ENCODE data around the gene STEAP4. TPM values are rescaled to one million over a fixed set of nuclear protein-coding genes. Genes with fewer than 3 reads are reported as not detected.
A peak's percentile ranks its signal among the peaks of the same experiment; 100 is the strongest.

Gene STEAP4
- total and polyA plus RNA-seq, 12 donors = 5.1 to 64.9 (median 13.2) TPM

- DNase-seq (no peak), ATAC-seq (no peak)
- no peak overlapping the region for H3K27ac ChIP-seq
- no peaks in the 10 kb centered on the region for H3K36me3 ChIP-seq
- WGBS, 2 donors = 94 to 100% methylated on average over 1 of the region's 1 CpG
- H3K4me3 ChIP-seq = no peak overlapping the region
- no peaks in the 10 kb centered on the region for H3K9me3 ChIP-seq
- intact Hi-C loops (cut with DNase I) = no loop called here
- no peaks in the 10 kb centered on the region for H3K27me3 ChIP-seq
- H3K4me1 ChIP-seq = peaks cover 0 to 29% (median 0%) of the 10 kb centered on the region in 9 donors
- no peak for TF ChIP-seq CTCF (IDR thresholded peaks at IDR 0.05)
These were observed 15.0 kb upstream of the STEAP4 start for GRCh38 chr7:88321694-88322093.

GRCh38 chr7:88318196-88318595 is 11.5 kb upstream of the STEAP4 start:
- ATAC-seq (no peak), DNase-seq (no peak)
- Histone ChIP-seq H3K27me3 (no peaks in the 10 kb centered on the region), H3K9me3 (no peaks in the 10 kb centered on the region), H3K27ac (no peak overlapping the region), H3K4me1 (peaks cover 0 to 59% (median 7%) of the 10 kb centered on the region in 9 donors), H3K4me3 (no peak overlapping the region), H3K36me3 (no peaks in the 10 kb centered on the region)
- no peak for TF ChIP-seq CTCF (IDR thresholded peaks at IDR 0.05)
- intact Hi-C loops (cut with DNase I) = no loop called here
- WGBS, 2 donors = 79 to 85% methylated on average over 2 of the region's 2 CpGs

GRCh38 chr7:88317422-88317821 is 10.7 kb upstream of the STEAP4 start:
- TF ChIP-seq CTCF (IDR thresholded peaks at IDR 0.05) = no peak
- no peaks in the 10 kb centered on the region for H3K36me3 ChIP-seq
- WGBS, 2 donors = 53 to 64% methylated on average over 1 of the region's 1 CpG

GRCh38 chr7:88316456-88316855 is 9.8 kb upstream of the STEAP4 start:
- Histone ChIP-seq H3K27ac (no peak overlapping the region), H3K9me3 (no peaks in the 10 kb centered on the region), H3K4me1 (peaks cover 0 to 64% (median 25%) of the 10 kb centered on the region in 9 donors), H3K27me3 (no peaks in the 10 kb centered on the region), H3K4me3 (no peak overlapping the region), H3K36me3 (no peaks in the 10 kb centered on the region)
- WGBS, 2 donors = 88 to 100% methylated on average over 1 of the region's 1 CpG
- DNase-seq (no peak), ATAC-seq (no peak)
- TF ChIP-seq CTCF (IDR thresholded peaks at IDR 0.05) = no peak
- intact Hi-C loops (cut with DNase I) = no loop called here

More at GRCh38 chr7:88317422-88317821, 10.7 kb upstream of the STEAP4 start:
- H3K9me3 ChIP-seq = no peaks in the 10 kb centered on the region
- no peak overlapping the region for H3K27ac ChIP-seq
- peaks cover 0 to 57% (median 15%) of the 10 kb centered on the region in 9 donors for H3K4me1 ChIP-seq
- no peak for DNase-seq
- intact Hi-C loops (cut with DNase I) = no loop called here
- H3K4me3 ChIP-seq = no peak overlapping the region
- ATAC-seq = peak in 2 of 8 donors; percentile 64 to 91
- no peaks in the 10 kb centered on the region for H3K27me3 ChIP-seq

Data from heart right ventricle (tissue), 16 donors.